ENCODE data around the gene C14orf39.

C14orf39 gene

GRCh38 chr14:60506985-60507829 is 21.3 kb upstream of the C14orf39 start:
- Histone ChIP-seq H3K4me3 (ENCODE audit: low read length, poor library complexity, severe bottlenecking) (no peak overlapping the region), H3K79me2 (ENCODE audit: insufficient read depth, low read length) (no peaks in the 10 kb centered on the region), H3K27me3 (ENCODE audit: insufficient read depth, low read length, poor library complexity, severe bottlenecking) (no peaks in the 10 kb centered on the region), H4K20me1 (ENCODE audit: insufficient read depth, low read length, poor library complexity, severe bottlenecking) (no peaks in the 10 kb centered on the region), H2AFZ (ENCODE audit: low read length) (no peak overlapping the region), H3K9me3 (ENCODE audit: insufficient read depth, low read depth, low read length) (no peaks in the 10 kb centered on the region), H3K4me2 (ENCODE audit: low read depth, low read length, poor library complexity, severe bottlenecking) (no peak overlapping the region), H3K9ac (ENCODE audit: low read depth, low read length, poor library complexity, severe bottlenecking) (no peak overlapping the region), H3K9me2 (replicated peaks; ENCODE audit: low read depth, low read length) (no peaks in the 10 kb centered on the region), H3K36me3 (ENCODE audit: insufficient read depth, low read length) (no peaks in the 10 kb centered on the region), H3F3A (ENCODE audit: low read depth) (no peaks in the 10 kb centered on the region), H3K4me1 (ENCODE audit: insufficient read depth, low read length, poor library complexity, severe bottlenecking) (no peaks in the 10 kb centered on the region)
- no peak for TF ChIP-seq CTCF (conservative IDR thresholded peaks at IDR 0.05; ENCODE audit: low read length)
- no peak for TF ChIP-seq EZH2phosphoT487 (IDR thresholded peaks at IDR 0.05; ENCODE audit: borderline replicate concordance)

DNA sequence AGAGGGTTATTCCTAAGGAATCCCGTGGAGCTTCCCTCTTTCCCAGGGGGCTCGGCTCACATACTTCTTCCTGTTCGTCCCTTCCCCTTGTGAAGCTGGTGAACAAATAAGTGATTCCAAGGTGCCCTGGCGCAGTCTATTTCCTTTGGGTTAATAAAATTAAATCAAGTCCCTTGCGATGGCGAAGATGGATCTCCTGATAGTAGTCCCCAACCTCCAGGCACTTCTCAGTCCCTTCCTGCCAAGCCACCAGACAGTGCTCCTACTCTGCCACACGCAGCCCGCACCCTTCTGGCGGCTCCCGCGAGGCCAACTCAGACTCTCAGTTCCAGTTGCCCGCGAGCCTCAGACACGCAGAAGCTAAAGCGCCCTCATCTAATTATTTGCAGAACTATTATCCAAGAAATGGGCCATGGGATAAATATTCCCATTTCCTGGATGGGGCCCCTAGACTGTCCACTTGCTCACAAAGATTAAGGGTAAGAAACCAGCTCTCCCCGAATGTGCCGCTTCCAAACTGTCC is 20.7 kb upstream of the C14orf39 start:
- Histone ChIP-seq H3K9me3 (ENCODE audit: insufficient read depth, low read depth, low read length) (no peaks in the 10 kb centered on the region), H3K4me2 (ENCODE audit: low read depth, low read length, poor library complexity, severe bottlenecking) (no peak overlapping the region), H3K36me3 (ENCODE audit: insufficient read depth, low read length) (no peaks in the 10 kb centered on the region), H3K79me2 (ENCODE audit: insufficient read depth, low read length) (no peaks in the 10 kb centered on the region), H2AFZ (ENCODE audit: low read length) (no peak overlapping the region), H3F3A (ENCODE audit: low read depth) (no peaks in the 10 kb centered on the region), H3K9me2 (replicated peaks; ENCODE audit: low read depth, low read length) (no peaks in the 10 kb centered on the region), H3K4me3 (ENCODE audit: low read length, poor library complexity, severe bottlenecking) (no peak overlapping the region), H3K27me3 (ENCODE audit: insufficient read depth, low read length, poor library complexity, severe bottlenecking) (no peaks in the 10 kb centered on the region), H3K9ac (ENCODE audit: low read depth, low read length, poor library complexity, severe bottlenecking) (no peak overlapping the region), H4K20me1 (ENCODE audit: insufficient read depth, low read length, poor library complexity, severe bottlenecking) (no peaks in the 10 kb centered on the region), H3K4me1 (ENCODE audit: insufficient read depth, low read length, poor library complexity, severe bottlenecking) (no peaks in the 10 kb centered on the region)
- TF ChIP-seq EZH2phosphoT487 (IDR thresholded peaks at IDR 0.05; ENCODE audit: borderline replicate concordance): no peak
- no peak for TF ChIP-seq CTCF (conservative IDR thresholded peaks at IDR 0.05; ENCODE audit: low read length)

DNA sequence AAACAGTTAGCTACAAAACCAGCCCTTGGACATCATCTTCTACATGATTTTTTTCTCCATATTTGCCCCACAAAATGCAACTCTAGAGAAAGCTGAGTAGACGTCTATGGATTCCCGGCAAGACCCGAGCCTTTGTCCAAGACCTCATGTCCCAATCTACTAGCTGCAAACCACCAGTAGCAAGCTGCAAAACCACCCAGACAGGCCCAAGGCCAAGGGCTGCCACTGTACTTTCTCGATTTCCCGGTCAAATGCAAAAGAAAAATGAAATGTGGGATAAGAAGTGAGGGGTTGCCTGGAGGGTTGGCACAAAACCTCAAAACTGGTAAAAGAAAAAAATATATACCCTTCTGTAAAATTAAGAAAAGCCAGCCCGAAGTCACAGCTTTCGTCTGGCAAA is 20.1 kb upstream of the C14orf39 start:
- no peaks in the 10 kb centered on the region for H3F3A ChIP-seq (ENCODE audit: low read depth)
- no peaks in the 10 kb centered on the region for H4K20me1 ChIP-seq (ENCODE audit: insufficient read depth, low read length, poor library complexity, severe bottlenecking)
- H3K4me1 ChIP-seq (ENCODE audit: insufficient read depth, low read length, poor library complexity, severe bottlenecking): no peaks in the 10 kb centered on the region
- H3K9ac ChIP-seq (ENCODE audit: low read depth, low read length, poor library complexity, severe bottlenecking): no peak overlapping the region
- H3K27me3 ChIP-seq (ENCODE audit: insufficient read depth, low read length, poor library complexity, severe bottlenecking): no peaks in the 10 kb centered on the region
- no peak overlapping the region for H3K4me3 ChIP-seq (ENCODE audit: low read length, poor library complexity, severe bottlenecking)
- no peaks in the 10 kb centered on the region for H3K36me3 ChIP-seq (ENCODE audit: insufficient read depth, low read length)
- no peak overlapping the region for H2AFZ ChIP-seq (ENCODE audit: low read length)
- no peak overlapping the region for H3K4me2 ChIP-seq (ENCODE audit: low read depth, low read length, poor library complexity, severe bottlenecking)
- H3K9me3 ChIP-seq (ENCODE audit: insufficient read depth, low read depth, low read length): no peaks in the 10 kb centered on the region
- H3K79me2 ChIP-seq (ENCODE audit: insufficient read depth, low read length): no peaks in the 10 kb centered on the region
- TF ChIP-seq EZH2phosphoT487 (IDR thresholded peaks at IDR 0.05; ENCODE audit: borderline replicate concordance): no peak
- TF ChIP-seq CTCF (conservative IDR thresholded peaks at IDR 0.05; ENCODE audit: low read length): no peak
- H3K9me2 ChIP-seq (replicated peaks; ENCODE audit: low read depth, low read length): no peaks in the 10 kb centered on the region

Measured in Loucy (cell line).